HCT116 (cell line): ENCODE data around the gene LTA4H. TPM values are rescaled to one million over a fixed set of nuclear protein-coding genes. Genes with fewer than 3 reads are reported as not detected.

Experiments used
- ATAC-seq: fragments of 200-7000 bp; cut with Tn5 transposase; 2 replicates; pipeline ENCODE4 v1.9.1; 2020; ENCODE audit warnings: mild to moderate bottlenecking, moderate library complexity
- BruUV-seq: library from RNA; stranded (reverse); fragments of 400-500 nt; replicated peaks from 2 replicates; lab custom pipeline; 2021; lab: Mats Ljungman, UMichigan
- CTCF ChIA-PET: fragments of 300-600 bp; sonication (Branson Sonifier 250); formaldehyde crosslinking; loops from one replicate; lab custom pipeline; 2021; ENCODE audit warnings: antibody characterized with exemption; lab: Charles Lee
- POLR2A ChIA-PET: fragments of 300-600, 350-600 bp; sonication (Branson Sonifier 250); formaldehyde crosslinking; loops from one replicate; lab custom pipeline; 2021; ENCODE audit warnings: antibody characterized with exemption; lab: Charles Lee
- RAD21 ChIA-PET, 2 experiments: fragments of 300-600 bp; sonication (Branson Sonifier 250); formaldehyde crosslinking; loops; one replicate each; lab custom pipeline; 2023; ENCODE audit warnings: low total read pairs in 2 of 2; ENCODE audit not compliant: uncharacterized antibody in 2 of 2, unreplicated experiment in 2 of 2, low non-redundant PET in 1 of 2; lab: Charles Lee
- DNase-seq: peaks from one replicate; pipeline ENCODE4 v3.0.0-alpha.2; 2010; ENCODE audit warnings: low read depth, low spot score
- H2AFZ ChIP-seq: fragments of 200-600 bp; shearing (Covaris generic), sonication (generic); 2 replicates; pipeline ENCODE4 v1.6.1; 2017; ENCODE audit warnings: low read depth, mixed run types, mixed read lengths, antibody characterized with exemption, low read length; ENCODE audit not compliant: poor library complexity, severe bottlenecking
- H3K27ac ChIP-seq: 2 replicates; pipeline ENCODE4 v1.5.1; 2012; ENCODE audit warnings: low read depth, low read length
- H3K27me3 ChIP-seq: fragments of 200-600 bp; sonication (generic); 2 replicates; pipeline ENCODE4 v1.6.1; 2016; ENCODE audit warnings: mixed run types, low read length, mixed read lengths; ENCODE audit not compliant: insufficient read depth
- H3K36me3 ChIP-seq, 2 experiments: fragments of 200-500 bp in 1 of 2; fragments of 200-600 bp in 1 of 2; sonication (Bioruptor generic) in 1 of 2; sonication (generic) in 1 of 2; 2 replicates each; pipeline versions ENCODE4 v1.5.1 to v1.6.1; 2014 to 2016; ENCODE audit warnings: low read length in 2 of 2, inconsistent platforms in 1 of 2, mixed read lengths in 1 of 2, mixed run types in 1 of 2; ENCODE audit not compliant: insufficient read depth in 2 of 2, control insufficient read depth in 1 of 2
- H3K4me1 ChIP-seq, 2 experiments: fragments of 200-600 bp in 1 of 2; sonication (generic) in 1 of 2; 2 replicates each; pipeline versions ENCODE4 v1.5.1 to v1.6.1; 2012 to 2017; ENCODE audit warnings: low read length in 2 of 2, inconsistent platforms in 1 of 2, mild to moderate bottlenecking in 1 of 2, mixed read lengths in 1 of 2, mixed run types in 1 of 2, moderate library complexity in 1 of 2; ENCODE audit not compliant: insufficient read depth in 2 of 2, control insufficient read depth in 1 of 2
- H3K4me2 ChIP-seq: fragments of 200-600 bp; sonication (generic); 2 replicates; pipeline ENCODE4 v1.6.1; 2017; ENCODE audit warnings: mixed run types, low read length, mixed read lengths
- H3K4me3 ChIP-seq, 2 experiments: fragments of 200-600 bp in 1 of 2; sonication (generic) in 1 of 2; replicated peaks in 1 of 2; 2 replicates each; pipeline ENCODE4 v1.5.1; 2011 to 2016; ENCODE audit warnings: low read length in 2 of 2, control low read depth in 1 of 2, low read depth in 1 of 2, mild to moderate bottlenecking in 1 of 2, mixed read lengths in 1 of 2, mixed run types in 1 of 2
- H3K79me2 ChIP-seq: fragments of 200-600 bp; sonication (generic); 2 replicates; pipeline ENCODE4 v1.6.1; 2017; ENCODE audit warnings: mild to moderate bottlenecking, mixed run types, low read length, moderate library complexity, mixed read lengths; ENCODE audit not compliant: insufficient read depth
- H3K9ac ChIP-seq: fragments of 200-600 bp; sonication (generic); 2 replicates; pipeline ENCODE4 v1.6.1; 2016; ENCODE audit warnings: low read length, mixed read lengths
- H3K9me2 ChIP-seq: fragments of 200-600 bp; sonication (generic), shearing (Covaris generic); 2 replicates; pipeline ENCODE4 v1.6.1; 2017; ENCODE audit warnings: mixed run types, mild to moderate bottlenecking, moderate library complexity; ENCODE audit not compliant: insufficient read depth
- H3K9me3 ChIP-seq, 2 experiments: fragments of 200-500 bp in 1 of 2; fragments of 200-600 bp in 1 of 2; sonication (Bioruptor generic) in 1 of 2; sonication (generic) in 1 of 2; 2 replicates each; pipeline ENCODE4 v1.6.1; 2014 to 2017; ENCODE audit warnings: low read length in 2 of 2, mixed read lengths in 2 of 2, inconsistent platforms in 1 of 2, low read depth in 1 of 2, mild to moderate bottlenecking in 1 of 2, mixed run types in 1 of 2, moderate library complexity in 1 of 2; ENCODE audit not compliant: control insufficient read depth in 1 of 2, insufficient read depth in 1 of 2
- H4K20me1 ChIP-seq: fragments of 200-600 bp; sonication (generic), shearing (Covaris generic); 2 replicates; pipeline ENCODE4 v1.6.1; 2017; ENCODE audit warnings: mixed run types, mild to moderate bottlenecking, moderate library complexity; ENCODE audit not compliant: insufficient read depth
- ATF3 ChIP-seq: IDR thresholded peaks from 2 replicates; pipeline ENCODE4 v1.6.1; 2012
- CBX3 ChIP-seq: IDR thresholded peaks from 2 replicates; pipeline ENCODE4 v1.6.1; 2012; ENCODE audit warnings: low read depth
- CEBPB ChIP-seq: IDR thresholded peaks from 2 replicates; pipeline ENCODE4 v1.6.1; 2012; ENCODE audit warnings: low read depth
- CTCF ChIP-seq, 3 experiments: fragments of 200-600 bp in 1 of 3; sonication (generic) in 1 of 3; IDR thresholded peaks in 2 of 3; conservative IDR thresholded peaks in 1 of 3; 2 replicates each; pipeline ENCODE4 v1.5.1; 2012 to 2017; ENCODE audit warnings: low read depth in 2 of 3, low read length in 2 of 3, antibody characterized with exemption in 1 of 3, borderline replicate concordance in 1 of 3, control low read depth in 1 of 3, mild to moderate bottlenecking in 1 of 3, mixed read lengths in 1 of 3, mixed run types in 1 of 3, moderate library complexity in 1 of 3; ENCODE audit not compliant: insufficient read depth in 1 of 3
- EZH2 ChIP-seq: fragments of 200-600 bp; sonication (generic); IDR thresholded peaks from 2 replicates; pipeline ENCODE4 v1.6.1; 2017; ENCODE audit warnings: antibody characterized with exemption, mixed run types
- FOSL1 ChIP-seq: IDR thresholded peaks from 2 replicates; pipeline ENCODE4 v1.6.1; 2012; ENCODE audit warnings: low read depth
- JUND ChIP-seq: IDR thresholded peaks from 2 replicates; pipeline ENCODE4 v1.6.1; 2012
- MAX ChIP-seq: IDR thresholded peaks from 2 replicates; pipeline ENCODE4 v1.6.1; 2012
- POLR2A ChIP-seq: IDR thresholded peaks from 2 replicates; pipeline ENCODE4 v1.7.0; 2011; ENCODE audit warnings: borderline replicate concordance; ENCODE audit not compliant: insufficient read depth, insufficient read length; ENCODE audit errors: extremely low read depth
- POLR2AphosphoS5 ChIP-seq: IDR thresholded peaks from 2 replicates; pipeline ENCODE4 v1.6.1; 2011; ENCODE audit warnings: mild to moderate bottlenecking, low read depth, low read length, moderate library complexity
- RAD21 ChIP-seq: IDR thresholded peaks from 2 replicates; pipeline ENCODE4 v1.6.1; 2012; ENCODE audit warnings: low read depth, mild to moderate bottlenecking
- SIN3A ChIP-seq: IDR thresholded peaks from 2 replicates; pipeline ENCODE4 v1.6.1; 2012; ENCODE audit warnings: low read depth
- SRF ChIP-seq: IDR thresholded peaks from 2 replicates; pipeline ENCODE4 v1.6.1; 2012; ENCODE audit warnings: low read depth
- TCF7L2 ChIP-seq: IDR thresholded peaks from 2 replicates; pipeline ENCODE4 v1.7.0; 2011; ENCODE audit warnings: borderline replicate concordance, inconsistent platforms; ENCODE audit not compliant: insufficient read depth, insufficient read length; ENCODE audit errors: extremely low read depth
- YY1 ChIP-seq: IDR thresholded peaks from 2 replicates; pipeline ENCODE4 v1.6.1; 2011; ENCODE audit warnings: low read length, low read depth, moderate library complexity, mild to moderate bottlenecking; ENCODE audit not compliant: insufficient replicate concordance; ENCODE audit errors: extremely low read depth
- ZFX ChIP-seq: fragments of 450-650 bp; IDR thresholded peaks from 2 replicates; pipeline ENCODE4 v1.6.1; 2017
- intact Hi-C: fragments of 100-400 bp; cut with micrococcal nuclease; formaldehyde crosslinking; loops from 2 replicates; pipeline ENCODE4 v1.10.0; 2022
- total RNA-seq: library from RNA; stranded (reverse); gene quantifications from one replicate; pipeline ENCODE4 v1.2.1, GENCODE V29; 2021; ENCODE audit not compliant: unreplicated experiment

LTA4H gene
- total RNA-seq, 1 experiment from 2014 or later: 163 TPM

- no peak overlapping the region for H3K4me2 ChIP-seq
- no peak overlapping the region for H3K4me3 ChIP-seq
- H3K79me2 ChIP-seq: no peaks in the 10 kb centered on the region
- H3K9me2 ChIP-seq: no peaks in the 10 kb centered on the region
- H2AFZ ChIP-seq: no peak overlapping the region
- intact Hi-C loops: no loop called here
- ChIA-PET POLR2A (no interaction called here), CTCF (no interaction called here), RAD21 (no interaction called here)
- peaks cover 5 to 20% of the 10 kb centered on the region in 2 experiments; a peak in 3 of 4 replicates for H3K4me1 ChIP-seq
- no peaks in the 10 kb centered on the region for H4K20me1 ChIP-seq
- H3K9ac ChIP-seq: no peak overlapping the region
- H3K9me3 ChIP-seq: no peaks in the 10 kb centered on the region
- H3K27ac ChIP-seq: no peak overlapping the region
- no peak for ATAC-seq
- no peak for DNase-seq
- H3K27me3 ChIP-seq: no peaks in the 10 kb centered on the region
- TF ChIP-seq MAX (no peak), CTCF (IDR thresholded peaks at IDR 0.05 in 2 of 3, conservative IDR thresholded peaks at IDR 0.05 in 1 of 3; ENCODE audit: borderline replicate concordance in 1 of 3, insufficient read depth in 1 of 3, low read depth in 2 of 3, low read length in 2 of 3) (no peak), CBX3 (no peak), FOSL1 (no peak), ZFX (no peak), EZH2 (no peak)
- BruUV-seq: no TSS peak
- no peaks in the 10 kb centered on the region for H3K36me3 ChIP-seq
Observed at GRCh38 chr12:96040305-96041133, 5.1 kb upstream of the LTA4H start.

- Histone ChIP-seq H3K27ac (no peak overlapping the region), H4K20me1 (no peaks in the 10 kb centered on the region), H3K9me2 (no peaks in the 10 kb centered on the region), H3K4me2 (no peak overlapping the region), H3K36me3 (no peaks in the 10 kb centered on the region), H3K79me2 (peaks cover 7% of the 10 kb centered on the region), H3K9ac (no peak overlapping the region), H3K4me3 (no peak overlapping the region), H3K27me3 (no peaks in the 10 kb centered on the region), H3K4me1 (peaks cover 5 to 15% of the 10 kb centered on the region in 2 experiments; a peak in 3 of 4 replicates), H2AFZ (no peak overlapping the region), H3K9me3 (no peaks in the 10 kb centered on the region)
- no peak for ATAC-seq
- CTCF ChIA-PET: no interaction called here
- DNase-seq: no peak
- intact Hi-C loops: no loop called here
- POLR2A ChIA-PET: no interaction called here
- TF ChIP-seq YY1 (no peak), ATF3 (no peak), SIN3A (no peak), JUND (no peak), TCF7L2 (no peak), POLR2A (no peak), RAD21 (no peak), SRF (no peak), CEBPB (no peak), ZFX (no peak), POLR2AphosphoS5 (no peak)
- RAD21 ChIA-PET: no interaction called here
- BruUV-seq: no TSS peak
Observed at GRCh38 chr12:96039516-96039915, 4.1 kb upstream of the LTA4H start.
